Keratinocyte (primary cell): Measurements from ENCODE around the gene TMEM245. TPM values are rescaled to one million over a fixed set of nuclear protein-coding genes. Genes with fewer than 3 reads are reported as not detected.
A peak's percentile ranks its signal among the peaks of the same experiment; 100 is the strongest.

ENCODE experiments used
- DNase-seq: peaks from one replicate; pipeline ENCODE4 v3.0.0-alpha.2; 2011; ENCODE audit warnings: low read depth, missing footprints, low spot score
- FAIRE-seq: peaks from 2 replicates; lab custom pipeline; 2011; peaks lifted over from hg19 to GRCh38; lab: Jason Lieb, UNC
- H2AFZ ChIP-seq: 2 replicates; pipeline ENCODE4 v1.6.0; 2012; ENCODE audit warnings: low read length, control low read depth, inconsistent platforms; ENCODE audit not compliant: control insufficient read depth
- H3K27ac ChIP-seq: 2 replicates; pipeline ENCODE4 v1.5.1; 2011; ENCODE audit warnings: low read length; ENCODE audit not compliant: control insufficient read depth, insufficient read depth
- H3K27me3 ChIP-seq: 3 replicates; pipeline ENCODE4 v1.6.0; 2011; ENCODE audit warnings: low read length; ENCODE audit not compliant: control insufficient read depth, insufficient read depth; ENCODE audit errors: extremely low read depth
- H3K36me3 ChIP-seq, 2 experiments: 2 replicates in 1 of 2; 3 replicates in 1 of 2; pipeline ENCODE4 v1.5.1; 2011; ENCODE audit warnings: low read length in 2 of 2, mild to moderate bottlenecking in 1 of 2; ENCODE audit not compliant: control insufficient read depth in 2 of 2, insufficient read depth in 2 of 2; ENCODE audit errors: extremely low read depth in 1 of 2
- H3K4me1 ChIP-seq: 3 replicates; pipeline ENCODE4 v1.5.1; 2011; ENCODE audit warnings: low read length; ENCODE audit not compliant: control insufficient read depth, insufficient read depth; ENCODE audit errors: extremely low read depth
- H3K4me2 ChIP-seq: 3 replicates; pipeline ENCODE4 v1.6.0; 2011; ENCODE audit warnings: low read depth, low read length; ENCODE audit not compliant: control insufficient read depth, insufficient read depth; ENCODE audit errors: extremely low read depth
- H3K4me3 ChIP-seq, 3 experiments: fragments of 200-600 bp in 1 of 3; sonication (generic) in 1 of 3; 2 replicates in 2 of 3; 3 replicates in 1 of 3; pipeline ENCODE4 v1.5.1; 2011 to 2016; ENCODE audit warnings: low read length in 3 of 3, mild to moderate bottlenecking in 3 of 3, control low read depth in 2 of 3, inconsistent platforms in 1 of 3, low read depth in 1 of 3, mixed read lengths in 1 of 3, mixed run types in 1 of 3, moderate library complexity in 1 of 3; ENCODE audit not compliant: control insufficient read depth in 2 of 3, insufficient read depth in 2 of 3; ENCODE audit errors: extremely low read depth in 1 of 3
- H3K79me2 ChIP-seq: 2 replicates; pipeline ENCODE4 v1.6.0; 2012; ENCODE audit warnings: low read length; ENCODE audit not compliant: control insufficient read depth, insufficient read depth
- H3K9ac ChIP-seq: 3 replicates; pipeline ENCODE4 v1.6.0; 2011; ENCODE audit warnings: low read length; ENCODE audit not compliant: control insufficient read depth, insufficient read depth; ENCODE audit errors: extremely low read depth
- H3K9me1 ChIP-seq: 3 replicates; pipeline ENCODE4 v1.6.0; 2011; ENCODE audit warnings: low read length; ENCODE audit not compliant: control insufficient read depth, insufficient read depth; ENCODE audit errors: extremely low read depth
- H3K9me3 ChIP-seq: 2 replicates; pipeline ENCODE4 v1.5.1; 2012; ENCODE audit warnings: low read depth, low read length; ENCODE audit not compliant: control insufficient read depth
- H4K20me1 ChIP-seq: 3 replicates; pipeline ENCODE4 v1.6.0; 2011; ENCODE audit warnings: low read length; ENCODE audit not compliant: control insufficient read depth, insufficient read depth; ENCODE audit errors: extremely low read depth
- EZH2 ChIP-seq: IDR thresholded peaks from one replicate; pipeline ENCODE4 v1.6.1; 2012; ENCODE audit warnings: inconsistent platforms, mild to moderate bottlenecking, low read length, moderate library complexity
- dilution Hi-C: fragments of 300-500 bp; cut with MboI; formaldehyde crosslinking; loops from one replicate; pipeline ENCODE4 v1.7.0; 2020; ENCODE audit warnings: low sequenced_read_pairs; ENCODE audit not compliant: extremely low pct_ligation_motif_present
- polyA plus RNA-seq, 5 experiments: library from polyadenylated mRNA; depleted of rRNA in 3 of 5; stranded (reverse) in 3 of 5; stranded (forward) in 1 of 5; unstranded in 1 of 5; fragments of >200 nt; gene quantifications; 1 replicate in 1 of 5; 2 replicates in 3 of 5; 3 replicates in 1 of 5; pipeline versions ENCODE4 v1.2.1 to v1.2.3, GENCODE V29; 2011 to 2012; ENCODE audit warnings: missing spikeins in 2 of 5, low read depth in 1 of 5, low replicate concordance in 1 of 5
- TF ChIP-seq, protein P1 (sequence below), 3 experiments: IDR thresholded peaks in 1 of 3; conservative IDR thresholded peaks in 1 of 3; optimal IDR thresholded peaks in 1 of 3; 2 replicates in 2 of 3; 3 replicates in 1 of 3; pipeline versions ENCODE3 to v1.5.1; 2011; ENCODE audit warnings: low read length in 3 of 3, mild to moderate bottlenecking in 3 of 3, moderate library complexity in 2 of 3, control low read depth in 1 of 3, inconsistent platforms in 1 of 3; ENCODE audit not compliant: insufficient read depth in 2 of 3; ENCODE audit errors: extremely low read depth in 1 of 3

Gene TMEM245
- polyA plus RNA-seq, 1 donor (not counting 4 experiments of a cell fraction or from before 2014, with no cell fraction given): 40.0 TPM

DNA sequence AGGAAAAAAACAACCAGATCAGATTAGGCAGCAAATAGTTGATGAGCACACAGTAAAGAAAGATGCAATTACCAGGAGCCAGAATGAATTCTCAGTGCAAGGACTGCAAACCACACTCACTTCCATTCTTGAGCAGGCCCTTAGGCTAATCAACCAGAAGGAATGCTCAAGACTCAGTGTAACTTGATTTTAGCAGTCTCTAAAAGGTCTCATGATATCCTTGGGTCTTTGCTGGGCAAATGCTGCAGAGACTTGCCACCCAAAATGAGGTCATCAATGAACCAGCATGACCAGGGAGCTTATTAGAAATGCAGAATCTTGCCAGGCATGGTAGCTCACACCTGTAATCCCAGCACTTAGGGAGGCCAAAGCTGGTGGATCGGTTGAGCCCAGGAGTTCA is 20.1 kb upstream of the TMEM245 start:
- dilution Hi-C loops: no loop called here
- Histone ChIP-seq H3K9ac (no peak overlapping the region), H3K4me2 (no peak overlapping the region), H3K27me3 (no peaks in the 10 kb centered on the region), H4K20me1 (no peaks in the 10 kb centered on the region), H3K36me3 (no peaks in the 10 kb centered on the region), H3K9me3 (no peaks in the 10 kb centered on the region), H2AFZ (no peak overlapping the region), H3K79me2 (no peaks in the 10 kb centered on the region), H3K27ac (no peak overlapping the region), H3K4me1 (peaks cover 10% of the 10 kb centered on the region), H3K4me3 (no peak overlapping the region), H3K9me1 (no peaks in the 10 kb centered on the region)
- FAIRE-seq (peak; percentile 62), DNase-seq (no peak)
- TF ChIP-seq, protein P1, sequence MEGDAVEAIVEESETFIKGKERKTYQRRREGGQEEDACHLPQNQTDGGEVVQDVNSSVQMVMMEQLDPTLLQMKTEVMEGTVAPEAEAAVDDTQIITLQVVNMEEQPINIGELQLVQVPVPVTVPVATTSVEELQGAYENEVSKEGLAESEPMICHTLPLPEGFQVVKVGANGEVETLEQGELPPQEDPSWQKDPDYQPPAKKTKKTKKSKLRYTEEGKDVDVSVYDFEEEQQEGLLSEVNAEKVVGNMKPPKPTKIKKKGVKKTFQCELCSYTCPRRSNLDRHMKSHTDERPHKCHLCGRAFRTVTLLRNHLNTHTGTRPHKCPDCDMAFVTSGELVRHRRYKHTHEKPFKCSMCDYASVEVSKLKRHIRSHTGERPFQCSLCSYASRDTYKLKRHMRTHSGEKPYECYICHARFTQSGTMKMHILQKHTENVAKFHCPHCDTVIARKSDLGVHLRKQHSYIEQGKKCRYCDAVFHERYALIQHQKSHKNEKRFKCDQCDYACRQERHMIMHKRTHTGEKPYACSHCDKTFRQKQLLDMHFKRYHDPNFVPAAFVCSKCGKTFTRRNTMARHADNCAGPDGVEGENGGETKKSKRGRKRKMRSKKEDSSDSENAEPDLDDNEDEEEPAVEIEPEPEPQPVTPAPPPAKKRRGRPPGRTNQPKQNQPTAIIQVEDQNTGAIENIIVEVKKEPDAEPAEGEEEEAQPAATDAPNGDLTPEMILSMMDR (optimal IDR thresholded peaks at IDR 0.05 in 1 of 3, IDR thresholded peaks at IDR 0.05 in 1 of 3, conservative IDR thresholded peaks at IDR 0.05 in 1 of 3; ENCODE audit: extremely low read depth in 1 of 3, insufficient read depth in 2 of 3, low read length in 3 of 3): no peak
- no peak for TF ChIP-seq EZH2

DNA sequence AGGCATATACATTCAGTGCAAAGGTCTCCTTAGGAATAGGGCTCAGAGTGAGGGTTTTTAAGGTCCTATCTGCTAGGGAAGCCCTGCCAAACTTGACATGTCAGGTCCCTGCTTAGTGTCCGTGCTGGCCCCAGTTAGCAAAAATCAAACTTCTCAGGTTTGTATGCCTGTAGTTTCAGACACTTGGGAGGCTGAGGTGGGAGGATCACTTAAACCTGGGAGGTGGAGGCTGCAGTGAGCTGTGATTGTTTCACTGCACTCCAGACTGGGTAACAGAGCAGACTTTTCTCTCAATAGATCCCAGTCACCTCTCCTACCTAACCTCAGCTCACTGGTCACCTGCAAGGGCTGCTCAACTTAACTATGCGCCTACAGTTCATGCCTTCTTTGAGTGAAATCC is 18.7 kb upstream of the TMEM245 start:
- no peak for TF ChIP-seq EZH2
- TF ChIP-seq, protein P1 (optimal IDR thresholded peaks at IDR 0.05 in 1 of 3, IDR thresholded peaks at IDR 0.05 in 1 of 3, conservative IDR thresholded peaks at IDR 0.05 in 1 of 3; ENCODE audit: extremely low read depth in 1 of 3, insufficient read depth in 2 of 3, low read length in 3 of 3): no peak
- peaks cover 5% of the 10 kb centered on the region for H3K4me1 ChIP-seq
- no peak overlapping the region for H2AFZ ChIP-seq
- H3K9ac ChIP-seq: no peak overlapping the region
- no peaks in the 10 kb centered on the region for H3K9me1 ChIP-seq
- FAIRE-seq (no peak), DNase-seq (no peak)
- H3K27me3 ChIP-seq: no peaks in the 10 kb centered on the region
- dilution Hi-C loops: no loop called here
- H3K79me2 ChIP-seq: no peaks in the 10 kb centered on the region
- no peak overlapping the region for H3K4me3 ChIP-seq
- no peaks in the 10 kb centered on the region for H4K20me1 ChIP-seq
- H3K36me3 ChIP-seq: no peaks in the 10 kb centered on the region
- H3K9me3 ChIP-seq: no peaks in the 10 kb centered on the region
- H3K4me2 ChIP-seq: no peak overlapping the region
- H3K27ac ChIP-seq: no peak overlapping the region
